ENCODE results near the gene ANO2.
"Not testable (repeated sequence)": the region's sequence is repeated elsewhere in the genome, so short reads cannot be mapped to it uniquely, and the experiment has no call there.

ANO2 gene

GRCh38 chr12:5684989-5685388 lies 260.1 kb downstream of the ANO2 start:
- Mint-ChIP-seq H3K9me3 (no peaks in the 10 kb centered on the region), H3K27ac (no peak overlapping the region), H3K4me1 (ENCODE audit: low read depth) (no peaks in the 10 kb centered on the region), H3K4me3 (no peak overlapping the region), H3K36me3 (ENCODE audit: low read depth) (no peaks in the 10 kb centered on the region), H3K27me3 (peaks cover 3% of the 10 kb centered on the region)

DNA sequence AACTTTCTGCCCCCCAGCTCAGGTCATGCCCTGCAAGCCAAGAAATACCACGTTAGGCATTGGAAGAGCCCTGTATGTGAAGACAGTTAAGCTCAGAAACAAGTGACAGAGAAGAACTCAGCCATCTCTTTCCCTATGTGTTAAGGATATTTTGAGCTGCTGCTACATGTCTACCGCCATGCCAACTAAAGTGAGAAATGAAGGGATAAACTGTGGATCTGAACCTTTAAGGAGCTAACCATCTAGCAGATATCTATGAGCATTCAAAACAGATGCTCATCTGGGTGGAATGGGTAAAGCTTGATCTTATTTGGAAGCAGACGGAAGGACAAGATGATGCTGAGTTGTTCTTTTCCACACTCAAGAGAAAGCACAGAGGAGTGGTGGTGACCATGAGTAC lies 262.5 kb downstream of the ANO2 start:
- H3K36me3 Mint-ChIP-seq (ENCODE audit: low read depth) = no peaks in the 10 kb centered on the region
- peaks cover 3% of the 10 kb centered on the region for H3K27me3 Mint-ChIP-seq
- no peaks in the 10 kb centered on the region for H3K4me1 Mint-ChIP-seq (ENCODE audit: low read depth)
- no peak overlapping the region for H3K27ac Mint-ChIP-seq
- no peak overlapping the region for H3K4me3 Mint-ChIP-seq
- no peaks in the 10 kb centered on the region for H3K9me3 Mint-ChIP-seq

- H3K27me3 Mint-ChIP-seq = peaks cover 11% of the 10 kb centered on the region
- no peaks in the 10 kb centered on the region for H3K4me1 Mint-ChIP-seq (ENCODE audit: low read depth)
Observed at GRCh38 chr12:5678176-5678575, 266.9 kb downstream of the ANO2 start.

GRCh38 chr12:5669624-5670023 lies 275.4 kb downstream of the ANO2 start:
- H3K27me3 Mint-ChIP-seq; H3K27ac Mint-ChIP-seq; H3K4me3 Mint-ChIP-seq; H3K36me3 Mint-ChIP-seq (ENCODE audit: low read depth); H3K9me3 Mint-ChIP-seq; H3K4me1 Mint-ChIP-seq (ENCODE audit: low read depth): not testable (repeated sequence)

More at GRCh38 chr12:5678176-5678575, 266.9 kb downstream of the ANO2 start:
- Mint-ChIP-seq H3K36me3 (ENCODE audit: low read depth) (no peaks in the 10 kb centered on the region), H3K27ac (no peak overlapping the region), H3K4me3 (no peak overlapping the region), H3K9me3 (no peaks in the 10 kb centered on the region)

DNA sequence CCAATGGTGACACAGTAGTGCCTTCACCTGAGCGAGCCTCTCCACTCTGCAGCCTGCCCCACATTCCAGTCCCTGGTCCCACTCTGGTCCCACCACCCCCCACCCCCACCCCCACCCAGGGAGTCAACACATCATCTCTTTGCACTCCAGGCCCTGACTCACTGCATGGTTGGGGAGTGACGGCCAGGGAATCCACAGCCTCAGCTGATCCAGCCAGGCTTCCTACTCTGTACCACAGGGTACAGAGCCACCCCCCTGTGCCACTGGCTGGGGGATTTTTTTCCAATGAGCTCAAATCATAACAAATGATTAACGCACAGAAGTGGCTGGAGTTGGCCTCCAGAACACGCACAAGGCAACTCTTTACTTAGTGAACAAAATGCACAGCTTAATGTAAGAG lies 279.4 kb downstream of the ANO2 start:
- Mint-ChIP-seq H3K4me1 (ENCODE audit: low read depth) (no peaks in the 10 kb centered on the region), H3K27ac (no peak overlapping the region), H3K36me3 (ENCODE audit: low read depth) (no peaks in the 10 kb centered on the region), H3K4me3 (no peak overlapping the region), H3K27me3 (no peaks in the 10 kb centered on the region), H3K9me3 (no peaks in the 10 kb centered on the region)

DNA sequence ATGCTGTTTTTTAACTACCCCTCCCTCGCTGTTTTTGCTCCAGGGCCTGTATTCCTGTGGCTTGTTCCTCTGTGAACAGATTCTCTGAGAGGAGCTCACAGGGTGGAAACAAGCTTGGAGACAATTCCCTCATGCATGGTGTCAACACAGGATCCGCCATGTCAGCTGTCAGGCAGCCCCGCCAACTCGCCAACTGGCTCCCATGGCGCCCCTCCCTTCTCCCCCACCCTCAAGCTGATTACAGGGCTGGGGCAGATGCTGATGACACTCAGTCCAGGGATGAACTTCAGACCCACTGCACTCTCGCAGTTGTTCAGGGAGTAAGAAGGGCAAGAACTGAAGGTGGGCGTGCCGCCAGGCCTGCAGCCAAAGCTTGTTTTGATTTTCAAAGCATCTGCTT lies 283.2 kb downstream of the ANO2 start:
- H3K27me3 Mint-ChIP-seq = no peaks in the 10 kb centered on the region
- no peaks in the 10 kb centered on the region for H3K4me1 Mint-ChIP-seq (ENCODE audit: low read depth)
- H3K9me3 Mint-ChIP-seq = no peaks in the 10 kb centered on the region

DNA sequence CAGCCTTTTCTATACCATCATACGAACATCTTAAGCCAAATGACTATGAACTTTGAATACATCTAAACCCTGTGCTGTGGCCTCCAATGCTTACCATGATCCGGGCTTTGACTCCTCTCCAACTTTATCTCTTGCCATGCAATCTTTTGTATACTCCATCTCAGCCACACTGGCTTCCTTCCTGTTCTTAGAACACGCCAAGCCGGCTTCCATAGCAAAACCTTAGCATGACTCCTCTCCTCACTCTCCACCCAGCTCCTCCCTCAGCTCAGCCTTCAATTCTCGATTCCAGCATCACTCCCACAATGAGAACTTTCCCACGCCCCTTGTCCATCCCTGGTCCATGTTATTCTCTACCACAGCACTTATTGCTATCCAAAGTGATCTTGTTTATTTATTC lies 284.8 kb downstream of the ANO2 start:
- no peak overlapping the region for H3K4me3 Mint-ChIP-seq
- H3K9me3 Mint-ChIP-seq = no peaks in the 10 kb centered on the region

More for the DNA sequence above, 283.2 kb downstream of the ANO2 start:
- Mint-ChIP-seq H3K27ac (no peak overlapping the region), H3K36me3 (ENCODE audit: low read depth) (no peaks in the 10 kb centered on the region), H3K4me3 (no peak overlapping the region)

DNA sequence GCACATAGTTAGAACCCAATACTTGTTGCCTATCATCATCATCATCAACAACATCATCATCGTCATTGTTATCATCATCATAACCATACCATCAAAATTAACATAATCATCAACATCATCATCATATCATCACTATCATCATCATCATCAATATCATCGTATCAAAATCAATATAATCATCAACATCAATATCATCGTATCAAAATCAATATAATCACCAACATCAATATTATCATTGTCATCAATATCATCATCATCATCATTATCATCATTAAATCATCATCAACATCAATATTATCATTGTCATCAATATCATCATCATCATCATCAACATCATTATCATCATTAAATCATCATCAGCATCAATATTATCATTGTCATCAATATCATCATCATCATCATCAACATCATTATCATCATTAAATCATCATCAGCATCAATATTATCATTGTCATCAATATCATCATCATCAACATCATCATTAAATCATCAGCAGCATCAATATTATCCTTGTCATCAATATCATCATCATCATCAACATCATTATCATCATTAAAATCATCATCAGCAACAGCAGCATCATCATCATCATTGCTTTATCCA lies 286.6 kb downstream of the ANO2 start:
- H3K4me3 Mint-ChIP-seq; H3K9me3 Mint-ChIP-seq; H3K4me1 Mint-ChIP-seq (ENCODE audit: low read depth); H3K27ac Mint-ChIP-seq; H3K36me3 Mint-ChIP-seq (ENCODE audit: low read depth); H3K27me3 Mint-ChIP-seq: not testable (repeated sequence)

More for the DNA sequence above, 284.8 kb downstream of the ANO2 start:
- H3K36me3 Mint-ChIP-seq (ENCODE audit: low read depth) = no peaks in the 10 kb centered on the region
- H3K4me1 Mint-ChIP-seq (ENCODE audit: low read depth) = no peaks in the 10 kb centered on the region
- no peaks in the 10 kb centered on the region for H3K27me3 Mint-ChIP-seq
- H3K27ac Mint-ChIP-seq = no peak overlapping the region

GRCh38 chr12:5656836-5657235 lies 288.2 kb downstream of the ANO2 start:
- no peak overlapping the region for H3K4me3 Mint-ChIP-seq
- H3K4me1 Mint-ChIP-seq (ENCODE audit: low read depth) = no peaks in the 10 kb centered on the region
- H3K27ac Mint-ChIP-seq = no peak overlapping the region
- H3K36me3 Mint-ChIP-seq (ENCODE audit: low read depth) = no peaks in the 10 kb centered on the region
- no peaks in the 10 kb centered on the region for H3K27me3 Mint-ChIP-seq
- no peaks in the 10 kb centered on the region for H3K9me3 Mint-ChIP-seq

GRCh38 chr12:5655120-5655519 lies 289.9 kb downstream of the ANO2 start:
- no peaks in the 10 kb centered on the region for H3K9me3 Mint-ChIP-seq
- no peaks in the 10 kb centered on the region for H3K36me3 Mint-ChIP-seq (ENCODE audit: low read depth)
- no peak overlapping the region for H3K4me3 Mint-ChIP-seq
- no peaks in the 10 kb centered on the region for H3K4me1 Mint-ChIP-seq (ENCODE audit: low read depth)
- no peaks in the 10 kb centered on the region for H3K27me3 Mint-ChIP-seq
- no peak overlapping the region for H3K27ac Mint-ChIP-seq

DNA sequence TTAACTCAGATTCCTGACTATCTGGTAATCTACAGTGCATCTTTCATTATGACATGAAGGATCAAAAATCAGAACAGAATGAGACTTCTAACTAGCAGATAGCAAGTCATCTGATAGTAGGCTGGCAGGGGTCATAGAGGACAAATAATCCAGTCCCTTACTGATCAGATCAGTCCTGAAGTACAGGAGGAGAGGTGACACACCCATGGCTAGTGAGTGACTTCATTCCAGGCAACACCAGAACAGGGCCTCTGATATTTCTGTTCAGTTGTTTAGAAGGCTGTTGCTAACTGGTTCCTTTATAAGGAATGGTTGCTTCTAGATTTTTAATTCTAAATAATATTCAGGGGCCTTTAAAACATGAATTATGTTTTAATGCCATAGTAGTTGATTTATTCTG lies 291.0 kb downstream of the ANO2 start:
- Mint-ChIP-seq H3K27ac (no peak overlapping the region), H3K4me3 (no peak overlapping the region)

DNA sequence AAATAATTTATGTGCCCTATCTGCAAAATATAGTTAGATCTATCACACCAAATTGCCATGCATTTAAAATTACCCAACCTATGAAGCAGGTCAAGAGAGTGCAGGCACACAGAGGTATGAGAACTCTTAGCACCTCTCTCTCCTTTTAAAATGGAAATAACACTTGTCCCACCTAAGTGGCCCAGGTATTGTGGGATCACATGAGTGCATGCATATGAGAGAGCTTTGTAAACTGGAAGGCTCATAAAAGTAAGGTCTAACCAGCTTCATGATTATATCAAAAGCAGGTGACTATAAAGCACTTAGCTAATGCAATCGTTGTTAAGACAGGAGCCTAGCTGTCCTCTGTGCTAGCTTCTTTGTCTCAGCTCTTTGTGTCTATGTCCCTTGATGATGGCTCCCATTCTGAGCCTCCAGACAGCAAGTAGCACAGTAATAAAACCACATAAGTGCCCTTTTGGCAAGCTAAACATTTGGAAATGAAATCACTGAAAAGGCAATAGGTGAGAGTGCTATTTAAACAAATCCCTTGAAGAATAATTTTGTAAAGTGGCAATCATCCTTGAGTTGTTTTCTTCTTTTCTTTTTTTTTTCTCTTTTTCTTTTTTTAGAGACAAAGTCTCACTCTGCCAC lies 294.1 kb downstream of the ANO2 start:
- peaks cover 9% of the 10 kb centered on the region for H3K27me3 Mint-ChIP-seq
- no peaks in the 10 kb centered on the region for H3K9me3 Mint-ChIP-seq
- no peaks in the 10 kb centered on the region for H3K4me1 Mint-ChIP-seq (ENCODE audit: low read depth)
- H3K4me3 Mint-ChIP-seq = no peak overlapping the region
- no peaks in the 10 kb centered on the region for H3K36me3 Mint-ChIP-seq (ENCODE audit: low read depth)
- no peak overlapping the region for H3K27ac Mint-ChIP-seq

More for the DNA sequence above, 291.0 kb downstream of the ANO2 start:
- Mint-ChIP-seq H3K36me3 (ENCODE audit: low read depth) (no peaks in the 10 kb centered on the region), H3K9me3 (no peaks in the 10 kb centered on the region), H3K4me1 (ENCODE audit: low read depth) (no peaks in the 10 kb centered on the region), H3K27me3 (peaks cover 2% of the 10 kb centered on the region)

DNA sequence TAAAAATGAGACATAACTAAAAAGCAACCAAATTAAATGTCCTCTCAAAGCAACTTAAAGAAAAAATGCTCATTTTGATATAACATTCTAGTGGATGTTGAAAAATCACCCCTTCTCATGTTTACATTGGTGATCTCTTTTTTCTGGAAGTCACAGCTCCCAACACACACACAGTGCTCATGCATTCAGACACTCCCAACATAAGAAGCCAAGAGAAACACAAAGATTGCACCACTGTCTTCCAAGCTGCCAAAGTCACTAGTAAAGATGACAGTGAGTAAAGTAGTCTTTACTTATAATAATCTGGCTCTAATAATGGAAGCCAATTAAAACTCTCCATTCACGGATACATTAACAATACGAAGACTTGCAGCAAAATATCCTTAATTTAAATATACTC lies 294.8 kb downstream of the ANO2 start:
- H3K4me3 Mint-ChIP-seq = no peak overlapping the region
- no peaks in the 10 kb centered on the region for H3K9me3 Mint-ChIP-seq
- no peaks in the 10 kb centered on the region for H3K4me1 Mint-ChIP-seq (ENCODE audit: low read depth)
- peaks cover 9% of the 10 kb centered on the region for H3K27me3 Mint-ChIP-seq
- H3K36me3 Mint-ChIP-seq (ENCODE audit: low read depth) = no peaks in the 10 kb centered on the region
- no peak overlapping the region for H3K27ac Mint-ChIP-seq

DNA sequence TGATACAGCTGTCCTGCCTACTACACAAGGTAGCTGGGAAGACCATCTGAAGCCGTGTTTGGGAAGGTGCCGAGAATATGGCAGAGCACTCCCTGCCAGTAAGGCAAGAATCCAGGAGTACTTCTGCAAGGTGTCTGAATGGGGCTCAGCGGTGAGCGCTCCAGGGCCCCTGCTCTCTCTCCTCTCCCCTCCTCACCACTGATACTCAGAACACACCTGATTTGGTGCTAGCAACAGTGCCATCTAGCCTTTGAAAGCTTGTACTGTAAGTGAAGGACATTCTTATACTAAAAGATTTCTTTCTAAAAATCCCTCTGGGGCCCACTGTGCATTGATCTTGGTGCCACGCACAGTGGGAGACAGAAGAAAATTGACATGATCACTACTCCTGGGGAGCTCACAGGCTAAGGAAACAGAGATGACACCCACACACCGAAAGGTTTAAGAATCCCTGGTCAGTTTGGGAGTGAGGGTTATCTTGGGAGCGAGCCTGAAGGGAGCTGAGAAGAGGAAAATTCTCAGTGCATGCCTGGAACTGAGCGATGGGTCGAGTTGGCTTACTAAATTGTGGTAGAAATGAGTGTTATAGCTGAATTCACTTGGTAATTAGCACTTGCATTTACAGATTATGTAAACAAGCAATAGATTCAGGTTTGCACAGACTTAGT lies 296.2 kb downstream of the ANO2 start:
- Mint-ChIP-seq H3K4me3 (no peak overlapping the region), H3K9me3 (no peaks in the 10 kb centered on the region), H3K4me1 (ENCODE audit: low read depth) (no peaks in the 10 kb centered on the region), H3K27me3 (peaks cover 12% of the 10 kb centered on the region), H3K27ac (no peak overlapping the region), H3K36me3 (ENCODE audit: low read depth) (no peaks in the 10 kb centered on the region)

GRCh38 chr12:5643266-5643665 lies 301.8 kb downstream of the ANO2 start:
- no peaks in the 10 kb centered on the region for H3K9me3 Mint-ChIP-seq
- no peak overlapping the region for H3K4me3 Mint-ChIP-seq
- H3K4me1 Mint-ChIP-seq (ENCODE audit: low read depth) = no peaks in the 10 kb centered on the region
- H3K36me3 Mint-ChIP-seq (ENCODE audit: low read depth) = no peaks in the 10 kb centered on the region
- H3K27me3 Mint-ChIP-seq = peaks cover 15% of the 10 kb centered on the region
- H3K27ac Mint-ChIP-seq = no peak overlapping the region

DNA sequence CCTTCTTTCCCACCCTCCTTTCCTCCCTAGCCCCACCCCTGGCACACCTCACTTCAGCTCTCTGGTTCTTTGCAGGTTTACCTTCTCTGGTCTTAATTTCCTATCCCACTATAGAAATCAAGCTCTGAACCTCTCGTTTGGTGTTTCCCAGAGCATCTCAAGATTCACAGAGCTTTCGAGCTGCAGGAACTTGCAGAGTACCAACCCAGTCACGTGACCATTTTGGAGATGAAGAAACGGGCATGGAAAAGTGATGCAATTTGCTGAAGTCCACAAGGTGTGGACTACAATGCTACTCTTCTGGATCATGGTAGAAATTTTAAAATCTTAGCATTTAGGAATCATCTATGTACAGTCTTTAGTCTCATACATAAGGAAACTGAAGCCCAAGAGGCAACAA lies 307.4 kb downstream of the ANO2 start:
- H3K9me3 Mint-ChIP-seq = no peaks in the 10 kb centered on the region
- no peaks in the 10 kb centered on the region for H3K4me1 Mint-ChIP-seq (ENCODE audit: low read depth)
- peaks cover 14% of the 10 kb centered on the region for H3K27me3 Mint-ChIP-seq

More for the DNA sequence above, 307.4 kb downstream of the ANO2 start:
- Mint-ChIP-seq H3K27ac (no peak overlapping the region), H3K36me3 (ENCODE audit: low read depth) (no peaks in the 10 kb centered on the region), H3K4me3 (no peak overlapping the region)

Data from stimulated activated naive CD8-positive, alpha-beta T cell treated with anti-CD3 and anti-CD28 coated beads, Interleukin-15, Interleukin-2, amounts not matched to agents 100 ng/mL and 50 ng/mL, for 24 hours (primary cell).